Head of caudate nucleus (tissue), 42 donors: Measurements from ENCODE around the gene HOXB3.

Experiments
- DNase-seq, 42 donors: peaks; one replicate each; pipeline versions ENCODE4 v3.0.0 to v3.0.0-alpha.2; 2020 to 2021; ENCODE audit warnings: mixed read lengths in 7 of 42
- intact Hi-C: fragments of 100-400 bp; cut with DNase I; formaldehyde crosslinking; loops from one replicate; pipeline ENCODE4 v1.15.0; 2022

HOXB3 gene

GRCh38 chr17:48576479-48577309 lies 13.3 kb downstream of the HOXB3 start:
- DNase-seq, result no peak
- intact Hi-C loops, result no loop called here

DNA sequence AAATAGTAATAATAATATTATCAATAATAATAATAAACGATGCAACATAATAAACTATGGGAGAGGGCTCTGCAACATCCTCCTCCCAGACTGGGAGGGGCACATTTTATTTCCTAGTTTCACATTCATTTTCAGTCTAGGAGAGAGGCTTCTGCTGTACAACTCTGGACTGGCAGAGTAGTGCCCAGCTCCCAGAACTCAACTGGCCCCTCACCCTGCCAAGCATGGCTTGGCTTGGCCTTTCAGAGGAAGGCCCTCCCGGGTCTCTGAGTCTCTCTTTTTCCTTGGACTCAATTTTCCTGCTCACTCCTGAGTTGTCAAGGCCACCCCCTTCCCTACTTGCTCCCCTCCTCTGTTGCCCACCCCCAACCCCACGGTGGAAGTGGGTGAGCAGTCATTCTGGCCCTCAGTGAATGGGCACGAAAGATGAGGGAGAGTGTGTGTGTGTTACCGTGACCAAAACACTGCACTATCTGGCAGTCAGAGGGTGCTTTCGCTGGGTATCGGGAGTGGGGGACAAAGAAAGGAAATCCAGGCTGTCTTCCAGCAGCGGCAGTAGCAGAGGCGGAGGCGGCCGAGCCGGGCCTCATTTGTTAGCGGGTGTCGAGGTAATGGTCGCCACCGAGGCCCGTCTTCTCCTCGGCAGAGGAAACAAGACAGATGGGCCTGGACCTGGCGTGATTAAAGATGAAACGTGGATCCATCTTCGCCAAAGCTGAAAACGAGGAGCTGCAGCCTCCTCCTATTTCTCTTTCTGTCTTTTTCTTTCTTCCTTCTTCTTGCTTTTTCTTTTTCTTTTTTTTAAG lies 14.2 kb downstream of the HOXB3 start:
- no peak for DNase-seq
- intact Hi-C loops, result no loop called here

GRCh38 chr17:48575066-48575582 lies 14.9 kb downstream of the HOXB3 start:
- DNase-seq, result no peak
- intact Hi-C loops, result no loop called here

GRCh38 chr17:48574505-48575065 lies 15.5 kb downstream of the HOXB3 start:
- intact Hi-C loops, result no loop called here
- no peak for DNase-seq

DNA sequence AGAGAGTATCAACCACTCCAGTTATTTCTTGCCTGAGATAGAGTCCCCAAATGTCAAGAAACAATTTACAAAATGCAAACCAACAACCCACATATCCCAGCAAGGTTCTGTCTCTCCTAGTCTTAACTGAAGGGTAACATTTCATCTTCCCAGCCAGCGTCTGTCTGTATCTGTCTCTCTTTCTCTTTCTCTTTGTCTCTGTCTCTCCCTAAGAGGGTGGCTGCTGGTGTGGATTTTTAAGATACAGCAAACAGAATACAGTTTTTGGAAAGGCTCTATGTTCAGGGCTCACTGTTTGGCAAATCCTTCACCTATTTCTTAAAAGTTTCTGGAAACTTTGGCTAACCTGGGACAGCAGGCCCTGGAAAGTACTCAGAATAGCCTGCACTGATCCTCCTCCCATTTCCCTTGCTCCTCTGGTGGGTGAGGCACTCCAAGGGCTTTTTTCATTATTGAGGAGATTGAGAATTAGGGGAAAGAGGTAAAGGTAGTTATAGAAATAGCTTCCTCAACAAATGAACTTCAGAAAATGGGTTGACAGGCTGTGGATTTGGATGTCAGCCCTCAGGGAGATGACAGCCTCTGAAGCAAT lies 18.1 kb downstream of the HOXB3 start:
- intact Hi-C loops, result no loop called here

DNA sequence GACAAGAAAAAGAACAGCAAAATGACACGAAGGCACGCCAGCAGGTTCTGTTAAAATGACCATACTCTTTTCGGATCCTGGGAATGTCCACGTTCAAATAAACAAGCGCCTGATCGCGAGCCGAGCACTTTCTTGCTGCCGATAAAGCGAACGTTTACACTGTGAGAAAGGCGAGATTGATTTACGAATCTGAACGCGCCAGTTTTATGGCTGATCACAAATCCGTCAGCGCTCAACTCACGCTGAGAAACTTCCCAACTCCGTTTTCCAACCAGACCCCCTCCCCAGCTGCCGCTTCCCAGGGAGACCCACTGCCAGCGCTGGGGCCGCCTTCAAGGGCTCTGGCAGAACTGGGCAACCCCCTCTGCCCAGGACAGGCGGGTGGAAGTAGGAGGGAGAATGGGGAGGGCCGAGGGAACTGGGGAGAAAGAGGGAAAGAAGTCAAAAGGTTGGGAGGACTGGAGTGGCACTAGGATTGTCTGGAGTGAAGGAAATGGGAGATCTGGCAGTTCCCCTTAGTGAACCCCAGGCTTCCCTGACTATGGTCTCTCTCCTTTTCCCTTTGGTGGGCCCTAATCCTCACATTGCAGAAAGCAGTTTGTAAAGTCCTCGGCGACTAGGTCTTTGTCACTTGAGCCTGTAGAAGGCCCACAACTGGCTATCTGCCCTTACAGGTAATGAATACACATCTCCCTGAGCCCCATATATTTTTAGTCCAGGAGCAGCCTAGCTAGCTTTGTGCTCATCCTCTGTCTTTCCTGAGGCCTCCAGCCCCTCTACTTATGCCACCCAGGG lies 18.8 kb downstream of the HOXB3 start:
- intact Hi-C loops, result no loop called here
- no peak for DNase-seq

More for the DNA sequence above, 18.1 kb downstream of the HOXB3 start:
- DNase-seq, result no peak

- intact Hi-C loops, result no loop called here
These were observed 19.6 kb downstream of the HOXB3 start for GRCh38 chr17:48570325-48571023.

GRCh38 chr17:48569674-48570324 lies 20.2 kb downstream of the HOXB3 start:
- no peak for DNase-seq
- intact Hi-C loops, result no loop called here

More at GRCh38 chr17:48570325-48571023, 19.6 kb downstream of the HOXB3 start:
- DNase-seq, result no peak

GRCh38 chr17:48569240-48569582 lies 20.8 kb downstream of the HOXB3 start:
- intact Hi-C loops, result no loop called here
- no peak for DNase-seq

DNA sequence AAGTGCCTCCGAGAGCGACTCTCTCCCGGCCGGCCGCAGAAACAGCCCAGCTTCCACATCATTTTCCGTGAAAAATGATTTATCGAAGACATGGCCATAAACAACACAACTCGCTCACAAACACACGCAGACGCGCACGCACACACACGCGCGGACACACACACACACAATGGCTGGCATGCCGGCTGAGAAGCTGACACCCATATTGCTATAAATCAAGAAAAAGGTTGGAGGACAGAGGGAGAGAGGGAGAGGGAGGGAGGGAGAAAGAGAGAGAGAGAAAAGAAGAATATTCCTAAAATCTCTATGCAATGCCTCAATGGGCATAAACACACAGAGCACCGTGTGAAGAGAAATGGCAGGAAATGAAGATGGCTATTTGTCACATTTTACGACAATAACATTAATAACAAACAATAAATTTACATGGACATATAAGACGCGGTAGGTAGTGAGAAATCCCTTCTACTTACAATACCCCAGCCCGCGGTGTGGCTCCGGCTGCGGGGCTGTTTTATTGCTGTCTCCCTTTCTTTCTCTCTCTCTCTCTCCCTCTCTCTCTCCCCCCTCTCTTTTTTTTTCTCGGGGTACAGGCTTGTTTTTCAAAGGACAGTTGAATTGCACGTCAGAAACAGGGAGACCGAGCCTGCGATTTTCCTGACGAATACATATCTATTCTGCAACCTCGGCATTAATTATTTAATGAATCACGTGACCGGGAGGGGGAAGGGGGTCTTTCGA lies 21.4 kb downstream of the HOXB3 start:
- DNase-seq, result no peak

DNA sequence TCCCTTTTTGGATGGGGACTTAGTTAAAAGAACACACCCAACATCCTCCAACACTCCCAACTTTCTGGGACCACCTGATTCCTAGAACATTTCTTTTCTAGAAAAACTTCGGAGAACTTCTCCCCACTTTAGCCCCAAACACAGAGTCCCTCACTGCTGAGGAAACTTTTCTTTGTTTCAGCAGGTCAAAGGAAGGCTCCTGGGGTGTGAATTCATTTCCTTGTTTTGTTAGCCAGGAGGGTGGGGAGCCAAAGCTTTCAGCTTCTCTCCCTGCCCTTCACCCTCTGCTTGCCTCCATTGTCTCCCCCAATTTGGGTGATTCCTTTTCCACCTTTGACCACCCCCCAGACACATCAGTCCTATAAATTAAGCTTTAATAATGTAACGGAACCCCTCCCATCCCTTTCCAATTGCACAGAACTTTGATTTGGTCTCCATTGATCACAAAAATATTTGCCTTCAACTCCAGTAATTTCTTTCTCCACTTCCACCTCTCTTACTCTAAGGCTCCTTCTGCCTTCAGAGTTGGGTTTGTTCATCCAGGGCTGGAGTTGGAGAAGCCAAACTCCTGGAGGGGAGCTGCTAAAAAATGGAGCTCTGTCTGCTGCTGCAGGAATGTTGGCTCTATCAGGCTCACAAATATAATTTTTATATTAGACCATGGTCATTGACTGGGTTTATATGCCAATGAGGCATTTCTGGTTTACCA lies 22.2 kb downstream of the HOXB3 start:
- intact Hi-C loops, result no loop called here
- DNase-seq, result no peak

More for the DNA sequence above, 21.4 kb downstream of the HOXB3 start:
- intact Hi-C loops, result no loop called here

DNA sequence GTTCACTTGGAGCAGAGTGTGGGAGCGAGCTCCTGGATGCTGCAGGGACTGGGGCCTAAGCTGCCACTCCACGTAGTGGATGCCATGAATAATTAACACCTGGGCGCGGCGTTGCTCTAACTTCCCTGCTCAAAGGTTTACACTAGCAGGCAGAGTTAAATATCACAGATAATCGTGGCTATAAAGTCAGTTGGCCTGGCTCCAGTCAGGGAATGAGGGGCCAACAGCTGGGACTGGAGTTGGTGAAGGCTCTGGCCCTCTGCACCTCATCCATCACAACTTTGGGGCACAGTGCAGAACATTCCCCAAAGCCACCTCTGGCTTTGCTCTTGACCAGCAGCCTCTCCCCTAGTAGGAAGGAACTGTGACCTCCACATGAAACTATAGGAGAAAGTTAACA lies 22.8 kb downstream of the HOXB3 start:
- DNase-seq, result no peak
- intact Hi-C loops, result no loop called here

DNA sequence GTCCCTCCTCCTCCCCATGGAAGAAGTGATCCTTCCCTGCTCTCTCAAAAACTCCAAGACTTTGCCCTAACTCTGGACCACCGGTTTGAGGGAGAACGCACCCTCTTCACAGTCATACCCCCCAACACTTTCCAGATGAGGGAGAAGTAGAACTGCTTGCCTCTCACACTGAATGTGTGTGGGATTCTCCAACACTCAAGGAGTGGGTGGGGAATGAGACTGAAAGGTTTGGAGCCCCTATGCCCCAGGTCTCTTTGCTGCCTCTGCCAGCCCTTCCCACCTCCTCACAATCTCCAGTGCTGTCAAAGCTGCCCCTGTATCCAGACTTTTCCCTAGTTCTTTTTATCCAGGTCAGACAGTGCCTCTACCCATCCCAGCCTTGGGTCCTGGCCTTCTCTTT lies 23.3 kb downstream of the HOXB3 start:
- intact Hi-C loops, result no loop called here
- no peak for DNase-seq

DNA sequence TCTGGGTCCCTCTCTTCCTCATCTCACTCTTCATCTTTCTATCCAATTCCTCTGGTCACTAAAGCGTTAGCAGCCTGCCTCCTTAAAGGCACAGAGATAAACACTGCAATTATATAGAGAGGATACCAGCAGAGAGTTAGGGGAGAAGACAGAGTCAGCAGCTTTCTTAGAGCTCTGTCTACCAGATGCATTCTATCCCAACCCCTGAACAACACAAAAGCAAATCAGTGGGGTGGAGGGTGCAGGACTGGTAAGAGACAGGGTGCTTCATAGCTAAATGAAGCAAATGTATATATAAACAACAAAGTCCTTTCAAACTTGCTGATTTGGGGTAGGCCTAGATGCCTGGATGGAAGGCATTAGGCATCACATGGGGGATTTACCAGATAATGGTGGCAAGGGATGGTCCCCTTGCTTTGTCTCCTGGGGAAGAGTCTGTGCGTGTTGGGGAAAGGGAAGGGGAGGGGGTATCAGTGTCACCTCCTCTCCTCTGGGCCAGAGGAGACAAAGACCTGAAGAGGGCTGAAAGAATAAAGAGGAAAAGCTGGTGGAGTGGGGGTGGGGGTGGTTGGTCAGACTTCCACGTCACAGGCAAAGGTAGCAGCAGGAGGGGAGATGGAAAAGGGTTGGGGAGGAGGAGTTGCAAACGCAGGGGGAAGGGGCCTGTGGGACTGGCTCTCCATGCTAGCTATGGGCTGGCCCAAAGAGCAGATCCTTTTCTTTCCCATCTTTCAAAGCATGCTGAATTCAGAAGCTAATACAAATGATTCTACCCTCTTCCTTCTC lies 23.9 kb downstream of the HOXB3 start:
- DNase-seq, result no peak
- intact Hi-C loops, result no loop called here

DNA sequence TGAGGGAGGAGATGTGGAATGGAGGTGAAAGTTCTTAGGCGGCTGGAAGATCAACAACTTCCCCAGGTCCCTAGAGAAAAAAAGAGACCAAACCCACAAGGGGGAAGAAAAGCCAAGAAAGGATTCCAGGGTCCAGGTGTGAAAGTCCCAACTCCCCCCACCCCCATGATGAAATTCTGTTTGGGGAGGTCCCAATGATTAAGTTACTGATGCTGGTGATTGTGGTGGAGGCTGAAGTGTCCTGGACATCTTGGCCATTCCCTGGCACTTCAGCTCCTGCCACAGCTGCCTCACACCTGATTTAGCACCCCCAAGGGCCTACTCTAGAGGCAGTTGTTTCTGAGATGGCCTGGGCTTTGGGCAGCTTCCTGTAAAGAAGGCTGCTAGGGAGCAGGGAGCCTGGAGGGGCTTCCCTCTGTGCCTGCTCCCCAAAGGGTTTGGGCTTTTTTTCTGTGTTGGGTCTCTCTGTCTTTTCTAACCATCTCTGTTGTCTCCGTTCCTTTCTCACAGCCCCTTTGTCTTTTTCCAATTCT lies 25.0 kb downstream of the HOXB3 start:
- intact Hi-C loops, result no loop called here
- DNase-seq, result no peak
